Esophagus squamous epithelium (tissue), 4 donors: ENCODE data around the gene GATA5.

Experiments used
- CTCF ChIP-seq, 6 experiments: fragments of 450-650 bp in 4 of 6; fragments of 200-600 bp in 2 of 6; sonication (generic) in 2 of 6; IDR thresholded peaks; one replicate each; pipeline ENCODE4 v1.5.1; 2016 to 2019; ENCODE audit warnings: antibody characterized with exemption in 6 of 6, mild to moderate bottlenecking in 4 of 6, moderate library complexity in 4 of 6
- POLR2A ChIP-seq, 4 donors: fragments of 450-650 bp; IDR thresholded peaks; one replicate each; pipeline ENCODE4 v1.6.1; 2017; ENCODE audit warnings: antibody characterized with exemption in 4 of 4, mild to moderate bottlenecking in 4 of 4, moderate library complexity in 3 of 4

- no peak for TF ChIP-seq CTCF (IDR thresholded peaks at IDR 0.05)
- no peak for TF ChIP-seq POLR2A (IDR thresholded peaks at IDR 0.05)
Measured at GRCh38 chr20:62437927-62438326, 37.9 kb downstream of the GATA5 start.
